Fibroblast of skin of left biceps (primary cell): Measurements from ENCODE around the gene RBFOX1.
"Not testable (repeated sequence)": the region's sequence is repeated elsewhere in the genome, so short reads cannot be mapped to it uniquely, and the experiment has no call there.

ENCODE experiments used
- DNase-seq, 2 experiments: peaks; one replicate each; pipeline ENCODE4 v3.0.0-alpha.2; 2013; ENCODE audit warnings: low read depth in 2 of 2

The RBFOX1 gene

GRCh38 chr16:7458144-7458543 lies 125.5 kb downstream of the RBFOX1 start:
- no peak for DNase-seq

GRCh38 chr16:7470344-7470743 lies 137.7 kb downstream of the RBFOX1 start:
- DNase-seq = no peak

- DNase-seq = no peak
Observed at GRCh38 chr16:7471268-7471667, 138.6 kb downstream of the RBFOX1 start.

- no peak for DNase-seq
Observed at GRCh38 chr16:7482032-7482431, 149.4 kb downstream of the RBFOX1 start.

- no peak for DNase-seq
Observed at GRCh38 chr16:7482596-7483290, 150.1 kb downstream of the RBFOX1 start.

GRCh38 chr16:7487574-7488323 lies 155.1 kb downstream of the RBFOX1 start:
- DNase-seq = no peak

- DNase-seq = no peak
Observed at GRCh38 chr16:7492122-7492521, 159.5 kb downstream of the RBFOX1 start.

- no peak for DNase-seq
Observed at GRCh38 chr16:7493133-7493532, 160.5 kb downstream of the RBFOX1 start.

GRCh38 chr16:7497691-7498090 lies 165.0 kb downstream of the RBFOX1 start:
- DNase-seq = no peak

GRCh38 chr16:7501868-7502267 lies 169.2 kb downstream of the RBFOX1 start:
- no peak for DNase-seq

GRCh38 chr16:7502591-7503157 lies 170.0 kb downstream of the RBFOX1 start:
- DNase-seq = not testable (repeated sequence)

- DNase-seq = no peak
Observed at GRCh38 chr16:7503666-7504065, 171.0 kb downstream of the RBFOX1 start.

- DNase-seq = no peak
Observed at GRCh38 chr16:7504844-7505243, 172.2 kb downstream of the RBFOX1 start.

- no peak for DNase-seq
Observed at GRCh38 chr16:7505495-7505894, 172.8 kb downstream of the RBFOX1 start.

GRCh38 chr16:7506363-7506762 lies 173.7 kb downstream of the RBFOX1 start:
- no peak for DNase-seq

GRCh38 chr16:7508656-7509055 lies 176.0 kb downstream of the RBFOX1 start:
- DNase-seq = no peak

- no peak for DNase-seq
Observed at GRCh38 chr16:7509963-7510601, 177.4 kb downstream of the RBFOX1 start.

GRCh38 chr16:7511549-7512260 lies 179.1 kb downstream of the RBFOX1 start:
- DNase-seq = no peak

- DNase-seq = no peak
Observed at GRCh38 chr16:7512503-7512902, 179.9 kb downstream of the RBFOX1 start.

- DNase-seq = no peak
Observed at GRCh38 chr16:7513429-7513828, 180.8 kb downstream of the RBFOX1 start.

- DNase-seq = no peak
Observed at GRCh38 chr16:7515543-7515942, 182.9 kb downstream of the RBFOX1 start.

- no peak for DNase-seq
Observed at GRCh38 chr16:7517496-7517895, 184.9 kb downstream of the RBFOX1 start.
